ENCODE results near the gene OR2M3. TPM values are rescaled to one million over a fixed set of nuclear protein-coding genes. Genes with fewer than 3 reads are reported as not detected.

The OR2M3 gene
- total RNA-seq, 2 donors from 2014 or later = not detected

Other genes starting within 250 kb of the OR2M3 start
- gene OR2L8, start 248.4 kb upstream of the OR2M3 start, total RNA-seq = not detected
- gene OR2AK2, start 232.0 kb upstream of the OR2M3 start, total RNA-seq = not detected
- not detected for gene OR2L5, start 183.6 kb upstream of the OR2M3 start, total RNA-seq
- gene OR2L2, start 167.2 kb upstream of the OR2M3 start, total RNA-seq = under 1 TPM in 1 of 2 donors, not detected in 1; 0.15 TPM
- gene OR2L3, start 150.4 kb upstream of the OR2M3 start, total RNA-seq = not detected
- not detected for gene OR2L13, start 102.1 kb upstream of the OR2M3 start, total RNA-seq
- gene OR2M5, start 52.1 kb upstream of the OR2M3 start, total RNA-seq = not detected
- gene OR2M2, start 22.4 kb upstream of the OR2M3 start, total RNA-seq = not detected
- gene OR2M4, start 34.2 kb downstream of the OR2M3 start, total RNA-seq = not detected
- gene OR2T33, start 80.7 kb downstream of the OR2M3 start, total RNA-seq = not detected
- gene OR2T12, start 106.2 kb downstream of the OR2M3 start, total RNA-seq = not detected
- gene OR2M7, start 127.3 kb downstream of the OR2M3 start, total RNA-seq = not detected
- gene OR14C36, start 151.5 kb downstream of the OR2M3 start, total RNA-seq = not detected
- gene OR2T4, start 164.4 kb downstream of the OR2M3 start, total RNA-seq = not detected
- not detected for gene OR2T6, start 178.5 kb downstream of the OR2M3 start, total RNA-seq
- not detected for gene OR2T1, start 205.8 kb downstream of the OR2M3 start, total RNA-seq
- not detected for gene OR2T2, start 248.4 kb downstream of the OR2M3 start, total RNA-seq

Measured in left colon (tissue), 2 donors.